ENCODE measurements around the gene GALNT18. TPM values are rescaled to one million over a fixed set of nuclear protein-coding genes. Genes with fewer than 3 reads are reported as not detected.

Gene GALNT18
- total RNA-seq, 1 donor from 2014 or later, result 11.7 TPM

DNA sequence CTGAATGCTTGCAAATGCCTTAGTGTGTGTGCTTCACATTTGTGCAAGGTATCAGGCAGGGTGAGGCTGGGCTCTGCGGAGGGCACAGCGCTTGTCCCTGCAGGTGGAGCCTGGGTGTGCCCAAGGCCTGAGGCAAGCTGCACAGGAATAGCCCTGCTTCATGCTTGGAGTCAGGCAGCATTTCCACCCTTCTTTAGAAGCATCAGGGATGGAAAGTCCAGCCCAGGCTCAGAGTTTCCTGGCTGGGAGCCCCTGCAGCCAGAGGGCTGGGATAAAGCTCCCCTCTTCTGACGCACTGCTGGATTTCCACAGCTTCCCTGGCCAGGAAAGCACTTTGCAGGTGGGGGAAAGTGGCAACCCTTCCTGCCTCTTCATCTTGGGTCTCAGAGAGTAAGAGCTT is 63.4 kb downstream of the GALNT18 start:
- DNase-seq (ENCODE audit: extremely low spot score, unreplicated experiment), result no peak
- Mint-ChIP-seq H3K36me3 (peaks cover 5% of the 10 kb centered on the region), H3K9me3 (no peaks in the 10 kb centered on the region), H3K4me3 (no peak overlapping the region), H3K4me1 (ENCODE audit: unreplicated experiment) (no peaks in the 10 kb centered on the region), H3K27me3 (peaks cover 19% of the 10 kb centered on the region), H3K27ac (peak overlapping the region; percentile 75)
- TF ChIP-seq CTCF (conservative IDR thresholded peaks at IDR 0.05), result no peak

- Mint-ChIP-seq H3K36me3 (peaks cover 5% of the 10 kb centered on the region), H3K4me3 (no peak overlapping the region), H3K9me3 (no peaks in the 10 kb centered on the region), H3K27me3 (peaks cover 15% of the 10 kb centered on the region), H3K27ac (peak overlapping the region; percentile 36), H3K4me1 (ENCODE audit: unreplicated experiment) (no peaks in the 10 kb centered on the region)
- DNase-seq (ENCODE audit: extremely low spot score, unreplicated experiment), result no peak
- no peak for TF ChIP-seq CTCF (conservative IDR thresholded peaks at IDR 0.05)
Measured at GRCh38 chr11:11555208-11555607, 66.6 kb downstream of the GALNT18 start.

GRCh38 chr11:11553573-11553972 is 68.2 kb downstream of the GALNT18 start:
- Mint-ChIP-seq H3K4me3 (no peak overlapping the region), H3K36me3 (no peaks in the 10 kb centered on the region), H3K4me1 (ENCODE audit: unreplicated experiment) (peaks cover 1% of the 10 kb centered on the region), H3K27me3 (peaks cover 3% of the 10 kb centered on the region), H3K27ac (peak overlapping the region; percentile 48), H3K9me3 (no peaks in the 10 kb centered on the region)
- no peak for TF ChIP-seq CTCF (conservative IDR thresholded peaks at IDR 0.05)
- DNase-seq (ENCODE audit: extremely low spot score, unreplicated experiment), result no peak

- Mint-ChIP-seq H3K9me3 (no peaks in the 10 kb centered on the region), H3K36me3 (no peaks in the 10 kb centered on the region), H3K27ac (peak overlapping the region; percentile 77), H3K4me1 (ENCODE audit: unreplicated experiment) (peaks cover 4% of the 10 kb centered on the region), H3K4me3 (no peak overlapping the region), H3K27me3 (peaks cover 3% of the 10 kb centered on the region)
- TF ChIP-seq CTCF (conservative IDR thresholded peaks at IDR 0.05), result no peak
- no peak for DNase-seq (ENCODE audit: extremely low spot score, unreplicated experiment)
Measured at GRCh38 chr11:11552529-11553087, 69.2 kb downstream of the GALNT18 start.

- no peak for DNase-seq (ENCODE audit: extremely low spot score, unreplicated experiment)
- no peak overlapping the region for H3K27ac Mint-ChIP-seq
- peaks cover 4% of the 10 kb centered on the region for H3K4me1 Mint-ChIP-seq (ENCODE audit: unreplicated experiment)
- H3K4me3 Mint-ChIP-seq, result no peak overlapping the region
- no peaks in the 10 kb centered on the region for H3K36me3 Mint-ChIP-seq
- no peaks in the 10 kb centered on the region for H3K9me3 Mint-ChIP-seq
- no peak for TF ChIP-seq CTCF (conservative IDR thresholded peaks at IDR 0.05)
- peaks cover 3% of the 10 kb centered on the region for H3K27me3 Mint-ChIP-seq
Measured at GRCh38 chr11:11550534-11550933, 71.3 kb downstream of the GALNT18 start.

Data from type B pancreatic cell (in vitro differentiated cells).